Measurements from ENCODE around the gene PPIE. TPM values are rescaled to one million over a fixed set of nuclear protein-coding genes. Genes with fewer than 3 reads are reported as not detected.

Gene PPIE
- total and polyA plus RNA-seq, 2 experiments from 2014 or later = 27.8 to 51.9 TPM

- Histone ChIP-seq H2AFZ (no peak overlapping the region), H3K4me3 (no peak overlapping the region), H3K27me3 (ENCODE audit: insufficient read depth) (peaks cover 100% of the 10 kb centered on the region), H3K79me2 (replicated peaks; ENCODE audit: insufficient read depth) (no peaks in the 10 kb centered on the region), H3K9me2 (ENCODE audit: insufficient read depth) (no peaks in the 10 kb centered on the region), H4K20me1 (replicated peaks; ENCODE audit: insufficient read depth) (peaks cover 56% of the 10 kb centered on the region), H3K4me2 (no peak overlapping the region), H3F3A (replicated peaks; ENCODE audit: low read depth) (peaks cover 12% of the 10 kb centered on the region; the same call in 1 of the 2 replicates), H3K36me3 (ENCODE audit: insufficient read depth) (no peaks in the 10 kb centered on the region), H3K4me1 (ENCODE audit: insufficient read depth) (peaks cover 7% of the 10 kb centered on the region; the same call in 1 of the 2 replicates), H3K27ac (ENCODE audit: low read depth) (no peak overlapping the region)
- Mint-ChIP-seq H3K4me1 (peaks cover 15% of the 10 kb centered on the region), H3K27me3 (ENCODE audit: insufficient read depth, low read depth, poor library complexity) (peaks cover 100% of the 10 kb centered on the region), H3K9me3 (no peaks in the 10 kb centered on the region), H3K27ac (no peak overlapping the region), H3K36me3 (ENCODE audit: low read depth) (no peaks in the 10 kb centered on the region), H3K4me3 (no peak overlapping the region)
- TF ChIP-seq NANOG (IDR thresholded peaks at IDR 0.05; ENCODE audit: borderline replicate concordance) (no peak), JUNB (IDR thresholded peaks at IDR 0.05; ENCODE audit: unreplicated experiment) (no peak), EZH2phosphoT487 (IDR thresholded peaks at IDR 0.05; ENCODE audit: unreplicated experiment) (no peak), STAT1 (IDR thresholded peaks at IDR 0.05; ENCODE audit: unreplicated experiment) (no peak), EZH2 (IDR thresholded peaks at IDR 0.05; ENCODE audit: low read depth, unreplicated experiment) (no peak), ZNF114 (CRISPR knock-in tag; IDR thresholded peaks at IDR 0.05) (no peak), POLR2AphosphoS5 (IDR thresholded peaks at IDR 0.05; ENCODE audit: low read depth) (no peak), ZNF331 (CRISPR knock-in tag; IDR thresholded peaks at IDR 0.05; ENCODE audit: low read depth) (no peak), ETS1 (IDR thresholded peaks at IDR 0.05) (no peak), CREB1 (CRISPR knock-in tag; IDR thresholded peaks at IDR 0.05; ENCODE audit: low read depth) (no peak)
- TF ChIP-seq, protein P1, sequence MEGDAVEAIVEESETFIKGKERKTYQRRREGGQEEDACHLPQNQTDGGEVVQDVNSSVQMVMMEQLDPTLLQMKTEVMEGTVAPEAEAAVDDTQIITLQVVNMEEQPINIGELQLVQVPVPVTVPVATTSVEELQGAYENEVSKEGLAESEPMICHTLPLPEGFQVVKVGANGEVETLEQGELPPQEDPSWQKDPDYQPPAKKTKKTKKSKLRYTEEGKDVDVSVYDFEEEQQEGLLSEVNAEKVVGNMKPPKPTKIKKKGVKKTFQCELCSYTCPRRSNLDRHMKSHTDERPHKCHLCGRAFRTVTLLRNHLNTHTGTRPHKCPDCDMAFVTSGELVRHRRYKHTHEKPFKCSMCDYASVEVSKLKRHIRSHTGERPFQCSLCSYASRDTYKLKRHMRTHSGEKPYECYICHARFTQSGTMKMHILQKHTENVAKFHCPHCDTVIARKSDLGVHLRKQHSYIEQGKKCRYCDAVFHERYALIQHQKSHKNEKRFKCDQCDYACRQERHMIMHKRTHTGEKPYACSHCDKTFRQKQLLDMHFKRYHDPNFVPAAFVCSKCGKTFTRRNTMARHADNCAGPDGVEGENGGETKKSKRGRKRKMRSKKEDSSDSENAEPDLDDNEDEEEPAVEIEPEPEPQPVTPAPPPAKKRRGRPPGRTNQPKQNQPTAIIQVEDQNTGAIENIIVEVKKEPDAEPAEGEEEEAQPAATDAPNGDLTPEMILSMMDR (conservative IDR thresholded peaks at IDR 0.05; ENCODE audit: low read depth in 2 of 2) = no peak
- TF ChIP-seq, protein P2, sequence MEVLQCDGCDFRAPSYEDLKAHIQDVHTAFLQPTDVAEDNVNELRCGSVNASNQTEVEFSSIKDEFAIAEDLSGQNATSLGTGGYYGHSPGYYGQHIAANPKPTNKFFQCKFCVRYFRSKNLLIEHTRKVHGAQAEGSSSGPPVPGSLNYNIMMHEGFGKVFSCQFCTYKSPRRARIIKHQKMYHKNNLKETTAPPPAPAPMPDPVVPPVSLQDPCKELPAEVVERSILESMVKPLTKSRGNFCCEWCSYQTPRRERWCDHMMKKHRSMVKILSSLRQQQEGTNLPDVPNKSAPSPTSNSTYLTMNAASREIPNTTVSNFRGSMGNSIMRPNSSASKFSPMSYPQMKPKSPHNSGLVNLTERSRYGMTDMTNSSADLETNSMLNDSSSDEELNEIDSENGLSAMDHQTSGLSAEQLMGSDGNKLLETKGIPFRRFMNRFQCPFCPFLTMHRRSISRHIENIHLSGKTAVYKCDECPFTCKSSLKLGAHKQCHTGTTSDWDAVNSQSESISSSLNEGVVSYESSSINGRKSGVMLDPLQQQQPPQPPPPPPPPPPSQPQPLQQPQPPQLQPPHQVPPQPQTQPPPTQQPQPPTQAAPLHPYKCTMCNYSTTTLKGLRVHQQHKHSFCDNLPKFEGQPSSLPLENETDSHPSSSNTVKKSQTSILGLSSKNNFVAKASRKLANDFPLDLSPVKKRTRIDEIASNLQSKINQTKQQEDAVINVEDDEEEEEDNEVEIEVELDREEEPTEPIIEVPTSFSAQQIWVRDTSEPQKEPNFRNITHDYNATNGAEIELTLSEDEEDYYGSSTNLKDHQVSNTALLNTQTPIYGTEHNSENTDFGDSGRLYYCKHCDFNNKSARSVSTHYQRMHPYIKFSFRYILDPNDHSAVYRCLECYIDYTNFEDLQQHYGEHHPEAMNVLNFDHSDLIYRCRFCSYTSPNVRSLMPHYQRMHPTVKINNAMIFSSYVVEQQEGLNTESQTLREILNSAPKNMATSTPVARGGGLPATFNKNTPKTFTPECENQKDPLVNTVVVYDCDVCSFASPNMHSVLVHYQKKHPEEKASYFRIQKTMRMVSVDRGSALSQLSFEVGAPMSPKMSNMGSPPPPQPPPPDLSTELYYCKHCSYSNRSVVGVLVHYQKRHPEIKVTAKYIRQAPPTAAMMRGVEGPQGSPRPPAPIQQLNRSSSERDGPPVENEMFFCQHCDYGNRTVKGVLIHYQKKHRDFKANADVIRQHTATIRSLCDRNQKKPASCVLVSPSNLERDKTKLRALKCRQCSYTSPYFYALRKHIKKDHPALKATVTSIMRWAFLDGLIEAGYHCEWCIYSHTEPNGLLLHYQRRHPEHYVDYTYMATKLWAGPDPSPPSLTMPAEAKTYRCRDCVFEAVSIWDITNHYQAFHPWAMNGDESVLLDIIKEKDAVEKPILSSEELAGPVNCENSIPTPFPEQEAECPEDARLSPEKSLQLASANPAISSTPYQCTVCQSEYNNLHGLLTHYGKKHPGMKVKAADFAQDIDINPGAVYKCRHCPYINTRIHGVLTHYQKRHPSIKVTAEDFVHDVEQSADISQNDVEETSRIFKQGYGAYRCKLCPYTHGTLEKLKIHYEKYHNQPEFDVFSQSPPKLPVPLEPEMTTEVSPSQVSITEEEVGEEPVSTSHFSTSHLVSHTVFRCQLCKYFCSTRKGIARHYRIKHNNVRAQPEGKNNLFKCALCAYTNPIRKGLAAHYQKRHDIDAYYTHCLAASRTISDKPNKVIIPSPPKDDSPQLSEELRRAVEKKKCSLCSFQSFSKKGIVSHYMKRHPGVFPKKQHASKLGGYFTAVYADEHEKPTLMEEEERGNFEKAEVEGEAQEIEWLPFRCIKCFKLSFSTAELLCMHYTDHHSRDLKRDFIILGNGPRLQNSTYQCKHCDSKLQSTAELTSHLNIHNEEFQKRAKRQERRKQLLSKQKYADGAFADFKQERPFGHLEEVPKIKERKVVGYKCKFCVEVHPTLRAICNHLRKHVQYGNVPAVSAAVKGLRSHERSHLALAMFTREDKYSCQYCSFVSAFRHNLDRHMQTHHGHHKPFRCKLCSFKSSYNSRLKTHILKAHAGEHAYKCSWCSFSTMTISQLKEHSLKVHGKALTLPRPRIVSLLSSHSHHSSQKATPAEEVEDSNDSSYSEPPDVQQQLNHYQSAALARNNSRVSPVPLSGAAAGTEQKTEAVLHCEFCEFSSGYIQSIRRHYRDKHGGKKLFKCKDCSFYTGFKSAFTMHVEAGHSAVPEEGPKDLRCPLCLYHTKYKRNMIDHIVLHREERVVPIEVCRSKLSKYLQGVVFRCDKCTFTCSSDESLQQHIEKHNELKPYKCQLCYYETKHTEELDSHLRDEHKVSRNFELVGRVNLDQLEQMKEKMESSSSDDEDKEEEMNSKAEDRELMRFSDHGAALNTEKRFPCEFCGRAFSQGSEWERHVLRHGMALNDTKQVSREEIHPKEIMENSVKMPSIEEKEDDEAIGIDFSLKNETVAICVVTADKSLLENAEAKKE (CRISPR knock-in tag; IDR thresholded peaks at IDR 0.05) = no peak
- TF ChIP-seq, protein P3, sequence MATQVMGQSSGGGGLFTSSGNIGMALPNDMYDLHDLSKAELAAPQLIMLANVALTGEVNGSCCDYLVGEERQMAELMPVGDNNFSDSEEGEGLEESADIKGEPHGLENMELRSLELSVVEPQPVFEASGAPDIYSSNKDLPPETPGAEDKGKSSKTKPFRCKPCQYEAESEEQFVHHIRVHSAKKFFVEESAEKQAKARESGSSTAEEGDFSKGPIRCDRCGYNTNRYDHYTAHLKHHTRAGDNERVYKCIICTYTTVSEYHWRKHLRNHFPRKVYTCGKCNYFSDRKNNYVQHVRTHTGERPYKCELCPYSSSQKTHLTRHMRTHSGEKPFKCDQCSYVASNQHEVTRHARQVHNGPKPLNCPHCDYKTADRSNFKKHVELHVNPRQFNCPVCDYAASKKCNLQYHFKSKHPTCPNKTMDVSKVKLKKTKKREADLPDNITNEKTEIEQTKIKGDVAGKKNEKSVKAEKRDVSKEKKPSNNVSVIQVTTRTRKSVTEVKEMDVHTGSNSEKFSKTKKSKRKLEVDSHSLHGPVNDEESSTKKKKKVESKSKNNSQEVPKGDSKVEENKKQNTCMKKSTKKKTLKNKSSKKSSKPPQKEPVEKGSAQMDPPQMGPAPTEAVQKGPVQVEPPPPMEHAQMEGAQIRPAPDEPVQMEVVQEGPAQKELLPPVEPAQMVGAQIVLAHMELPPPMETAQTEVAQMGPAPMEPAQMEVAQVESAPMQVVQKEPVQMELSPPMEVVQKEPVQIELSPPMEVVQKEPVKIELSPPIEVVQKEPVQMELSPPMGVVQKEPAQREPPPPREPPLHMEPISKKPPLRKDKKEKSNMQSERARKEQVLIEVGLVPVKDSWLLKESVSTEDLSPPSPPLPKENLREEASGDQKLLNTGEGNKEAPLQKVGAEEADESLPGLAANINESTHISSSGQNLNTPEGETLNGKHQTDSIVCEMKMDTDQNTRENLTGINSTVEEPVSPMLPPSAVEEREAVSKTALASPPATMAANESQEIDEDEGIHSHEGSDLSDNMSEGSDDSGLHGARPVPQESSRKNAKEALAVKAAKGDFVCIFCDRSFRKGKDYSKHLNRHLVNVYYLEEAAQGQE (IDR thresholded peaks at IDR 0.05; ENCODE audit: unreplicated experiment) = no peak
- ATAC-seq (no peak), DNase-seq (ENCODE audit: low spot score) (no peak)
These were observed 25.1 kb upstream of the PPIE start for GRCh38 chr1:39713557-39713956.
